ENCODE data around the gene ACOT8. TPM values are rescaled to one million over a fixed set of nuclear protein-coding genes. Genes with fewer than 3 reads are reported as not detected.

ACOT8 gene
- total RNA-seq, 1 donor from 2014 or later: 20.6 TPM

DNA sequence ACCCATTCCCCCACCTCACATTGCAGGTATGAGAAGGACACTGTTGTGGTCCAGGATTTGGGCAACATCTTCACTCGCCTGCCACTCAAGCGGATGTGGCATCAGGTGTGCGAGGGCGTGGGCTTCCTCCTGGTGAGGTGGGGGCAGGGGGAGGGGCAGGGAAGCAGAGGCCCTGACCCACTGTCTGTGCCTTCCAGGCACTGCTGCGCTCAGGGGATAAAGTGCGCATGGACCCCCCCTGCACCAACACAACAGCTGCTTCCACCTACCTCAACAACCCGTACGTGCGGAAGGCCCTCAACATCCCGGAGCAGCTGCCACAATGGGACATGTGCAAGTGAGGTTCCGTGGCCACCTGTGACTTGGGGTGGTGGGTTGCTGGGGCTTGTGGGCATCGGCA lies 37.6 kb upstream of the ACOT8 start:
- H3K4me1 Mint-ChIP-seq (ENCODE audit: unreplicated experiment): peaks cover 4% of the 10 kb centered on the region
- TF ChIP-seq, protein P1, sequence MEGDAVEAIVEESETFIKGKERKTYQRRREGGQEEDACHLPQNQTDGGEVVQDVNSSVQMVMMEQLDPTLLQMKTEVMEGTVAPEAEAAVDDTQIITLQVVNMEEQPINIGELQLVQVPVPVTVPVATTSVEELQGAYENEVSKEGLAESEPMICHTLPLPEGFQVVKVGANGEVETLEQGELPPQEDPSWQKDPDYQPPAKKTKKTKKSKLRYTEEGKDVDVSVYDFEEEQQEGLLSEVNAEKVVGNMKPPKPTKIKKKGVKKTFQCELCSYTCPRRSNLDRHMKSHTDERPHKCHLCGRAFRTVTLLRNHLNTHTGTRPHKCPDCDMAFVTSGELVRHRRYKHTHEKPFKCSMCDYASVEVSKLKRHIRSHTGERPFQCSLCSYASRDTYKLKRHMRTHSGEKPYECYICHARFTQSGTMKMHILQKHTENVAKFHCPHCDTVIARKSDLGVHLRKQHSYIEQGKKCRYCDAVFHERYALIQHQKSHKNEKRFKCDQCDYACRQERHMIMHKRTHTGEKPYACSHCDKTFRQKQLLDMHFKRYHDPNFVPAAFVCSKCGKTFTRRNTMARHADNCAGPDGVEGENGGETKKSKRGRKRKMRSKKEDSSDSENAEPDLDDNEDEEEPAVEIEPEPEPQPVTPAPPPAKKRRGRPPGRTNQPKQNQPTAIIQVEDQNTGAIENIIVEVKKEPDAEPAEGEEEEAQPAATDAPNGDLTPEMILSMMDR (conservative IDR thresholded peaks at IDR 0.05): no peak
- H3K4me3 Mint-ChIP-seq: no peak overlapping the region
- H3K36me3 Mint-ChIP-seq: peaks cover 13% of the 10 kb centered on the region
- no peak for DNase-seq (ENCODE audit: extremely low spot score, unreplicated experiment)
- H3K27ac Mint-ChIP-seq: no peak overlapping the region
- H3K27me3 Mint-ChIP-seq: no peaks in the 10 kb centered on the region
- H3K9me3 Mint-ChIP-seq: no peaks in the 10 kb centered on the region

DNA sequence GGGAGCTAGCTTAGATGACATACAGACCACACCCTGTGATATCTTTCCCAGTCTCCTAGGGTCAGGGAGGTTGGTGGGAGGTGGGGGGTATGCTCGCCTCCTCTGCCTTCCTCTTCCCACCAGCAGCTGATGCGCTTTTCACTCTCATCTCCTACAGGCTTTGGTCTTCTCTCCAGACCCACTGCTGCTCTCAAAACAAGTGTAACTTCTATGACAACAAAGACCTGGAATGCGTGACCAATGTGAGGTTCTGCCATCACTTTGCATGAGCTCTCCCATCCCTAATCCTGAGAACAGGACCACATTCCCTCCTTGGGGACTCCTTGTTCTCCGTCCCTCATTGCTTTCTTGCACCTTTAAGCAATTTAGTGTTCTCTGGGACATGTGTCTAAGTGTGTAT lies 36.6 kb upstream of the ACOT8 start:
- H3K4me3 Mint-ChIP-seq: peak overlapping the region; percentile 51
- no peaks in the 10 kb centered on the region for H3K27me3 Mint-ChIP-seq
- no peak overlapping the region for H3K27ac Mint-ChIP-seq
- H3K4me1 Mint-ChIP-seq (ENCODE audit: unreplicated experiment): peaks cover 8% of the 10 kb centered on the region
- TF ChIP-seq, protein P1 (conservative IDR thresholded peaks at IDR 0.05): no peak
- DNase-seq (ENCODE audit: extremely low spot score, unreplicated experiment): no peak
- H3K9me3 Mint-ChIP-seq: no peaks in the 10 kb centered on the region
- peaks cover 10% of the 10 kb centered on the region for H3K36me3 Mint-ChIP-seq

DNA sequence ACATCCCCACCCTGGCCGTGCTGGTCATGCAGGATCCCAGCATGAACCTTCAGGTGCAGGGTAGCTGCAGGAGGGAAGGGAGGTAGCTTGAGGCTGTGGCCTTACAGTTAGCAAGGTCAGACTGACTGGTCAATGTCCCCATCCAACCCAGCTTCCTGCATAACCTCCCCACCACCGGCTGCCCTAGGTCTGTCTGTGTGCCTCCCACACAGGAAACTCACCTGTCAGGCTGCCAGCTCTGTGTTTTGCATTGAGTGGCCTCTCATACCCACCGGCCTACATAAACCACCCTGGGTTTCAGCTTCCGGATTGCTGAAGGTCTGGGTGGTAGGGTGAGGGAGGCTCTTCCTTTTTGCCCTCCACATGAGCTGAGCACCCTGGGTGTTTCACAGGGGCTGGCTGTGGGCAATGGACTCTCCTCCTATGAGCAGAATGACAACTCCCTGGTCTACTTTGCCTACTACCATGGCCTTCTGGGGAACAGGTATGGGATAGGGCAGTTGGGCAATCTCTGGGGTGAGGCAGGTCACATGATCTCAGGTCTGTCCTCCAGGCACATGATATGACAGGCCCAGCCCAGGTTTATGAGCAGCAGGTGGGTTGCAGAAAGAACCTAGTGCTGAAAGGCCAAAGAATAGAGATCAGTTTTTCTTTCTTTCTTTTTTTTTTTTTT lies 35.8 kb upstream of the ACOT8 start:
- peaks cover 8% of the 10 kb centered on the region for H3K4me1 Mint-ChIP-seq (ENCODE audit: unreplicated experiment)
- no peaks in the 10 kb centered on the region for H3K9me3 Mint-ChIP-seq
- DNase-seq (ENCODE audit: extremely low spot score, unreplicated experiment): no peak
- peaks cover 9% of the 10 kb centered on the region for H3K36me3 Mint-ChIP-seq
- H3K4me3 Mint-ChIP-seq: peak overlapping the region; percentile 93
- peak overlapping the region; percentile 81 for H3K27ac Mint-ChIP-seq
- no peaks in the 10 kb centered on the region for H3K27me3 Mint-ChIP-seq
- TF ChIP-seq, protein P1 (conservative IDR thresholded peaks at IDR 0.05): no peak

DNA sequence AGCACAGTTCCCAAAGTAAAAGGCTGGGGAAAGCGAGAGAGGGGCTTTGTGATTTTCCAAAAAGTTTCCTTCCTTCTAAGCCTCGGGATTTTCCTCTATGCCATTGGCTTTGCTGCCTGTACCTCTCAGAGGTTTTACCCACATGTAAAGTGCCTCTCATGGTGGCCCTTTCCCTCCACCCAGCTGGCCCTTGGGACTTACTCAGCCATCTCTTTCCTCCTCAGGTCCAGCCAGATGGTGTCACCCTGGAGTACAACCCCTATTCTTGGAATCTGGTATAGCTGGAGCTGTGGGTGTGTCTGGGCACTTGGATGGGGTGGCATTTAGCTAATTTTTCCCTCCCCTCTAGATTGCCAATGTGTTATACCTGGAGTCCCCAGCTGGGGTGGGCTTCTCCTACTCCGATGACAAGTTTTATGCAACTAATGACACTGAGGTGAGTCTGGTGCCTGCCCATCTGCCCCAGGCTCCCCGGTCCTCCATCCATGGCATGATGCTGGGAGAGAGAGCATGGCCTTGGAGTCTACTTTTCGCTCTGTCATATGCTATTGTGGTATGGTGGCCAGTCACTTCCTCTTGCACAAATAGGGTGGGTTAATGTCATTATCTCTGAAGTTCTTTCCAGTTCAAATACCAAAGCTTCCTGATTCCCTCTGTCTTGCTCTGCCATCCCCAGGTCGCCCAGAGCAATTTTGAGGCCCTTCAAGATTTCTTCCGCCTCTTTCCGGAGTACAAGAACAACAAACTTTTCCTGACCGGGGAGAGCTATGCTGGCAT lies 35.0 kb upstream of the ACOT8 start:
- Mint-ChIP-seq H3K36me3 (peaks cover 4% of the 10 kb centered on the region), H3K4me1 (ENCODE audit: unreplicated experiment) (peaks cover 8% of the 10 kb centered on the region), H3K27me3 (no peaks in the 10 kb centered on the region), H3K27ac (peak overlapping the region; percentile 81), H3K9me3 (no peaks in the 10 kb centered on the region), H3K4me3 (peak overlapping the region; percentile 93)
- TF ChIP-seq, protein P1 (conservative IDR thresholded peaks at IDR 0.05): no peak
- no peak for DNase-seq (ENCODE audit: extremely low spot score, unreplicated experiment)

DNA sequence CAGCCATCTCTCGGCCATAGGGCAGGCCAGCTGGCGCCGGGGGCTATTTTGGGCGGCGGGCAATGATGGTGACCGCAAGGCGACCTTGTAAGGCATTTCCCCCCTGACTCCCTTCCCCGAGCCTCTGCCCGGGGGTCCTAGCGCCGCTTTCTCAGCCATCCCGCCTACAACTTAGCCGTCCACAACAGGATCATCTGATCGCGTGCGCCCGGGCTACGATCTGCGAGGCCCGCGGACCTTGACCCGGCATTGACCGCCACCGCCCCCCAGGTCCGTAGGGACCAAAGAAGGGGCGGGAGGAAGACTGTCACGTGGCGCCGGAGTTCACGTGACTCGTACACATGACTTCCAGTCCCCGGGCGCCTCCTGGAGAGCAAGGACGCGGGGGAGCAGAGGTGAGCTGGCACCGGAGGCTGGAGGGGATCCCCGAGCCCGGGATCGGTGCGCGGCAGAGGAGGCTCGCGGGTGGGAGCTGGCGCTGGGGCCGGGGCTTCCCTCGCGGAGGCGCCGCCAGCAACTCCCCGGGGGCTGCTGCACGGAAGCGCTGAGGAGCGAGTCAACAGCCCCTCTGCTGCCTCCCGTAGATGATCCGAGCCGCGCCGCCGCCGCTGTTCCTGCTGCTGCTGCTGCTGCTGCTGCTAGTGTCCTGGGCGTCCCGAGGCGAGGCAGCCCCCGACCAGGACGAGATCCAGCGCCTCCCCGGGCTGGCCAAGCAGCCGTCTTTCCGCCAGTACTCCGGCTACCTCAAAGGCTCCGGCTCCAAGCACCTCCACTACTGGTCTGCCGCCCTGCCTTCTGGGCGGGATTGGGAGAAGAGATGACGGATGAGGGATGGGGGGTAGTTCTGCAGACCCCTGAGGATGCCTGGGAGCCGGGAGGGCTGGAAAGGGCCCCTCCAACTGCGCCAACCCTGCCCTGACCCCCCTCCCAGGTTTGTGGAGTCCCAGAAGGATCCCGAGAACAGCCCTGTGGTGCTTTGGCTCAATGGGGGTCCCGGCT lies 34.1 kb upstream of the ACOT8 start, which contains the start of the genes CTSA and NEURL2:
CTSA (plus strand) TSS at position 351 of the 999 bp plus-strand sequence; CDS start at position 585, 234 bp downstream.
NEURL2 (minus strand) TSS at position 224 of the 999 bp plus-strand sequence; CDS start at position 7, 217 bp downstream.
- H3K4me1 Mint-ChIP-seq (ENCODE audit: unreplicated experiment): peaks cover 8% of the 10 kb centered on the region
- H3K27ac Mint-ChIP-seq: peak within 1 kb of the TSS; percentile 92

More for the DNA sequence above, 34.1 kb upstream of the ACOT8 start, which contains the start of the genes CTSA and NEURL2:
- DNase-seq (ENCODE audit: extremely low spot score, unreplicated experiment): peak; percentile 91
- H3K36me3 Mint-ChIP-seq: peaks cover 4% of the 10 kb centered on the region
- TF ChIP-seq, protein P1 (conservative IDR thresholded peaks at IDR 0.05): no peak
- H3K27me3 Mint-ChIP-seq: no peaks in the 10 kb centered on the region
- peak within 1 kb of the TSS; percentile 93 for H3K4me3 Mint-ChIP-seq
- no peaks in the 10 kb centered on the region for H3K9me3 Mint-ChIP-seq

Data from type B pancreatic cell (in vitro differentiated cells).